Liver (tissue), 3 donors: ENCODE results near the gene ZNF415.
"Not testable (repeated sequence)": the region's sequence is repeated elsewhere in the genome, so short reads cannot be mapped to it uniquely, and the experiment has no call there.

ENCODE experiments used
- ATF3 ChIP-seq: IDR thresholded peaks from 2 replicates; pipeline ENCODE4 v1.6.1; 2016; ENCODE audit warnings: antibody characterized with exemption
- EGR1 ChIP-seq, 2 donors: IDR thresholded peaks; 2 replicates each; pipeline ENCODE4 v1.6.1; 2016 to 2018; ENCODE audit warnings: antibody characterized with exemption in 2 of 2, low read depth in 2 of 2
- FOXA1 ChIP-seq: IDR thresholded peaks from 2 replicates; pipeline ENCODE4 v1.6.1; 2016; ENCODE audit warnings: antibody characterized with exemption
- FOXA2 ChIP-seq: IDR thresholded peaks from 2 replicates; pipeline ENCODE4 v1.6.1; 2016; ENCODE audit warnings: antibody characterized with exemption
- GABPA ChIP-seq, 2 donors: IDR thresholded peaks in 1 of 2; conservative IDR thresholded peaks in 1 of 2; 2 replicates each; pipeline ENCODE4 v1.6.1; 2016; ENCODE audit warnings: antibody characterized with exemption in 2 of 2, mild to moderate bottlenecking in 1 of 2, moderate library complexity in 1 of 2
- HNF4G ChIP-seq: IDR thresholded peaks from 2 replicates; pipeline ENCODE4 v1.6.1; 2016; ENCODE audit warnings: antibody characterized with exemption
- RAD21 ChIP-seq, 2 donors: IDR thresholded peaks; 2 replicates each; pipeline ENCODE4 v1.6.1; 2016; ENCODE audit warnings: antibody characterized with exemption in 2 of 2, mild to moderate bottlenecking in 2 of 2
- SP1 ChIP-seq: IDR thresholded peaks from 2 replicates; pipeline ENCODE4 v1.6.1; 2018; ENCODE audit warnings: antibody characterized with exemption, mild to moderate bottlenecking
- TAF1 ChIP-seq: conservative IDR thresholded peaks from 2 replicates; pipeline ENCODE4 v1.6.1; 2016; ENCODE audit warnings: antibody characterized with exemption, mild to moderate bottlenecking
- YY1 ChIP-seq: IDR thresholded peaks from 2 replicates; pipeline ENCODE4 v1.6.1; 2016; ENCODE audit warnings: antibody characterized with exemption, mild to moderate bottlenecking
- TF ChIP-seq, protein P1 (sequence below): fragments of 150-350 bp; IDR thresholded peaks from 2 replicates; pipeline ENCODE4 v1.5.1; 2017; ENCODE audit warnings: improper control_type of control experiment, low read depth, low read length; ENCODE audit not compliant: missing input control
- TF ChIP-seq, protein P2 (sequence below): IDR thresholded peaks from 2 replicates; pipeline ENCODE4 v1.6.1; 2016; ENCODE audit warnings: antibody characterized with exemption, mild to moderate bottlenecking
- TF ChIP-seq, protein P3 (sequence below): IDR thresholded peaks from 2 replicates; pipeline ENCODE4 v1.6.1; 2016; ENCODE audit warnings: antibody characterized with exemption
- donor health status: healthy.
- donor health status: healthy.

GRCh38 chr19:53096579-53096978 is 36.1 kb downstream of the ZNF415 start:
- TF ChIP-seq, protein P1, sequence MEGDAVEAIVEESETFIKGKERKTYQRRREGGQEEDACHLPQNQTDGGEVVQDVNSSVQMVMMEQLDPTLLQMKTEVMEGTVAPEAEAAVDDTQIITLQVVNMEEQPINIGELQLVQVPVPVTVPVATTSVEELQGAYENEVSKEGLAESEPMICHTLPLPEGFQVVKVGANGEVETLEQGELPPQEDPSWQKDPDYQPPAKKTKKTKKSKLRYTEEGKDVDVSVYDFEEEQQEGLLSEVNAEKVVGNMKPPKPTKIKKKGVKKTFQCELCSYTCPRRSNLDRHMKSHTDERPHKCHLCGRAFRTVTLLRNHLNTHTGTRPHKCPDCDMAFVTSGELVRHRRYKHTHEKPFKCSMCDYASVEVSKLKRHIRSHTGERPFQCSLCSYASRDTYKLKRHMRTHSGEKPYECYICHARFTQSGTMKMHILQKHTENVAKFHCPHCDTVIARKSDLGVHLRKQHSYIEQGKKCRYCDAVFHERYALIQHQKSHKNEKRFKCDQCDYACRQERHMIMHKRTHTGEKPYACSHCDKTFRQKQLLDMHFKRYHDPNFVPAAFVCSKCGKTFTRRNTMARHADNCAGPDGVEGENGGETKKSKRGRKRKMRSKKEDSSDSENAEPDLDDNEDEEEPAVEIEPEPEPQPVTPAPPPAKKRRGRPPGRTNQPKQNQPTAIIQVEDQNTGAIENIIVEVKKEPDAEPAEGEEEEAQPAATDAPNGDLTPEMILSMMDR = not testable (repeated sequence)
- not testable (repeated sequence) for TF ChIP-seq GABPA (IDR thresholded peaks at IDR 0.05 in 1 of 2, conservative IDR thresholded peaks at IDR 0.05 in 1 of 2); ATF3; FOXA2; EGR1 (IDR thresholded peaks at IDR 0.05; ENCODE audit: low read depth in 2 of 2); HNF4G; SP1; FOXA1; RAD21 (IDR thresholded peaks at IDR 0.05); YY1; TAF1
- TF ChIP-seq, protein P2, sequence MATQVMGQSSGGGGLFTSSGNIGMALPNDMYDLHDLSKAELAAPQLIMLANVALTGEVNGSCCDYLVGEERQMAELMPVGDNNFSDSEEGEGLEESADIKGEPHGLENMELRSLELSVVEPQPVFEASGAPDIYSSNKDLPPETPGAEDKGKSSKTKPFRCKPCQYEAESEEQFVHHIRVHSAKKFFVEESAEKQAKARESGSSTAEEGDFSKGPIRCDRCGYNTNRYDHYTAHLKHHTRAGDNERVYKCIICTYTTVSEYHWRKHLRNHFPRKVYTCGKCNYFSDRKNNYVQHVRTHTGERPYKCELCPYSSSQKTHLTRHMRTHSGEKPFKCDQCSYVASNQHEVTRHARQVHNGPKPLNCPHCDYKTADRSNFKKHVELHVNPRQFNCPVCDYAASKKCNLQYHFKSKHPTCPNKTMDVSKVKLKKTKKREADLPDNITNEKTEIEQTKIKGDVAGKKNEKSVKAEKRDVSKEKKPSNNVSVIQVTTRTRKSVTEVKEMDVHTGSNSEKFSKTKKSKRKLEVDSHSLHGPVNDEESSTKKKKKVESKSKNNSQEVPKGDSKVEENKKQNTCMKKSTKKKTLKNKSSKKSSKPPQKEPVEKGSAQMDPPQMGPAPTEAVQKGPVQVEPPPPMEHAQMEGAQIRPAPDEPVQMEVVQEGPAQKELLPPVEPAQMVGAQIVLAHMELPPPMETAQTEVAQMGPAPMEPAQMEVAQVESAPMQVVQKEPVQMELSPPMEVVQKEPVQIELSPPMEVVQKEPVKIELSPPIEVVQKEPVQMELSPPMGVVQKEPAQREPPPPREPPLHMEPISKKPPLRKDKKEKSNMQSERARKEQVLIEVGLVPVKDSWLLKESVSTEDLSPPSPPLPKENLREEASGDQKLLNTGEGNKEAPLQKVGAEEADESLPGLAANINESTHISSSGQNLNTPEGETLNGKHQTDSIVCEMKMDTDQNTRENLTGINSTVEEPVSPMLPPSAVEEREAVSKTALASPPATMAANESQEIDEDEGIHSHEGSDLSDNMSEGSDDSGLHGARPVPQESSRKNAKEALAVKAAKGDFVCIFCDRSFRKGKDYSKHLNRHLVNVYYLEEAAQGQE = not testable (repeated sequence)
- TF ChIP-seq, protein P3, sequence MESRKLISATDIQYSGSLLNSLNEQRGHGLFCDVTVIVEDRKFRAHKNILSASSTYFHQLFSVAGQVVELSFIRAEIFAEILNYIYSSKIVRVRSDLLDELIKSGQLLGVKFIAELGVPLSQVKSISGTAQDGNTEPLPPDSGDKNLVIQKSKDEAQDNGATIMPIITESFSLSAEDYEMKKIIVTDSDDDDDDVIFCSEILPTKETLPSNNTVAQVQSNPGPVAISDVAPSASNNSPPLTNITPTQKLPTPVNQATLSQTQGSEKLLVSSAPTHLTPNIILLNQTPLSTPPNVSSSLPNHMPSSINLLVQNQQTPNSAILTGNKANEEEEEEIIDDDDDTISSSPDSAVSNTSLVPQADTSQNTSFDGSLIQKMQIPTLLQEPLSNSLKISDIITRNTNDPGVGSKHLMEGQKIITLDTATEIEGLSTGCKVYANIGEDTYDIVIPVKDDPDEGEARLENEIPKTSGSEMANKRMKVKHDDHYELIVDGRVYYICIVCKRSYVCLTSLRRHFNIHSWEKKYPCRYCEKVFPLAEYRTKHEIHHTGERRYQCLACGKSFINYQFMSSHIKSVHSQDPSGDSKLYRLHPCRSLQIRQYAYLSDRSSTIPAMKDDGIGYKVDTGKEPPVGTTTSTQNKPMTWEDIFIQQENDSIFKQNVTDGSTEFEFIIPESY = not testable (repeated sequence)
